VCaP (cell line): ENCODE measurements around the gene IFNL3.
"Not testable (repeated sequence)": the region's sequence is repeated elsewhere in the genome, so short reads cannot be mapped to it uniquely, and the experiment has no call there.

Experiments
- H3K27ac ChIP-seq: fragments of 450-650 bp; 2 replicates; pipeline ENCODE4 v1.5.1; 2017
- CTCF ChIP-seq: fragments of 450-650 bp; conservative IDR thresholded peaks from 2 replicates; pipeline ENCODE4 v1.5.1; 2017; ENCODE audit warnings: mild to moderate bottlenecking, moderate library complexity

Gene IFNL3

GRCh38 chr19:39218230-39219007, 26.4 kb downstream of the IFNL3 start:
- no peak for TF ChIP-seq CTCF
- no peak overlapping the region for H3K27ac ChIP-seq

DNA sequence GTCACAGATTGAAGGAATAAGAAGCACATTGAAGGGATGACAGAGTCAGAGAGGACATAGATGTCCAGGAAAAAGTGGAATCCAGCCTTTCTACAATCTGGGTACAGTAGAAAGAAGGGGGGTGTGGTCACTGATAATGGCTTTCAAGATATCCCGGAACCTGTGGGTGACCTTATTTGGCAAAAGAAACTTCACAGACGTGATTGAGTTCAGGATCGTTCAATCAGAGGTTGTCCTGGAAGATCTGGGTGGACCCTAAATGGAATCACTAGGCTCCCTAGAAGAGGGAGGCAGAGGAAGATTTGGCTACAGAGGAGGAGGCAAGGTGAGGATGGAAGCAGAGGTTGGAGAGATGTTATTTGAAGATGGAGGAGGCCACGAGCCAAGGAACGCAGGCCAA, 27.7 kb downstream of the IFNL3 start:
- no peak overlapping the region for H3K27ac ChIP-seq
- no peak for TF ChIP-seq CTCF

DNA sequence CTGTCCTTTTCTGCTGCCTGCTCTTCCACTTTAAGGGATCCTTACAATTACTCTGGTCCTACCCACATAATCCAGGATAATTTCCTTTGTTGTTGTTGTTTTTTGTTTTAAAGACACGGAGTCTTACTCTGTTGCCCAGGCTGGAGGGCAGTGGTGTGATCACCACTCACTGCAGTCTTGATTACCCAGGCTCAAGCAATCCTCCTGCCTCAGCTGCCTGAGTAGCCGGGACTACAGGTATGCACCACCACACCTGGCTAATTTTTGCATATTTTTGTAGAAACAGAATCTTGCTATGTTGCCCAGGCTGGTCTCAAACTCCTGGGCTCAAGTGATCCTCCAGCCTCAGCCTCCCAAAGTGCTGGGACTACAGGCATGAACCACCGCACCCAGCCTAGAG, 29.5 kb downstream of the IFNL3 start:
- not testable (repeated sequence) for H3K27ac ChIP-seq

DNA sequence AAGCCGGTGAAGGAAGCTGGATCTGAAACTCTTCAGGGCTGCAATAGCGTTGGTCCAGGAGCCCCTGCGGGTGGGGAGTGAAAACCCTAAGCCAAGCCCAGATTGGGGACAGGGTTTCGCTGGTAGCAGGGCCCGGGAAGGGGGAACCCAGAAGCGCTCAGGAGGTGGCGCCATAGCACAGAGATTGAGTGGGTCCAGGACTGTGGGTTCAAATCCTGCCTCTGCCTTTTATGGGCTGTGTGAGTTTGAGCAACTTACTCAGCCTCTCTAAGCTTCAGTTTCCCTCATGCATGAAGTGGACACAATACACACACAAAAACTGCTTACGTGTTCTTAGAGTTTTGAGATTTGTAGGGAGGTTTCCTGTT, 32.4 kb downstream of the IFNL3 start:
- TF ChIP-seq CTCF = peak; percentile 51

GRCh38 chr19:39211731-39212374, 33.0 kb downstream of the IFNL3 start:
- TF ChIP-seq CTCF = no peak
- no peak overlapping the region for H3K27ac ChIP-seq

More for the DNA sequence above, 32.4 kb downstream of the IFNL3 start:
- H3K27ac ChIP-seq = no peak overlapping the region

GRCh38 chr19:39209196-39209595, 35.6 kb downstream of the IFNL3 start:
- no peak overlapping the region for H3K27ac ChIP-seq
- no peak for TF ChIP-seq CTCF

DNA sequence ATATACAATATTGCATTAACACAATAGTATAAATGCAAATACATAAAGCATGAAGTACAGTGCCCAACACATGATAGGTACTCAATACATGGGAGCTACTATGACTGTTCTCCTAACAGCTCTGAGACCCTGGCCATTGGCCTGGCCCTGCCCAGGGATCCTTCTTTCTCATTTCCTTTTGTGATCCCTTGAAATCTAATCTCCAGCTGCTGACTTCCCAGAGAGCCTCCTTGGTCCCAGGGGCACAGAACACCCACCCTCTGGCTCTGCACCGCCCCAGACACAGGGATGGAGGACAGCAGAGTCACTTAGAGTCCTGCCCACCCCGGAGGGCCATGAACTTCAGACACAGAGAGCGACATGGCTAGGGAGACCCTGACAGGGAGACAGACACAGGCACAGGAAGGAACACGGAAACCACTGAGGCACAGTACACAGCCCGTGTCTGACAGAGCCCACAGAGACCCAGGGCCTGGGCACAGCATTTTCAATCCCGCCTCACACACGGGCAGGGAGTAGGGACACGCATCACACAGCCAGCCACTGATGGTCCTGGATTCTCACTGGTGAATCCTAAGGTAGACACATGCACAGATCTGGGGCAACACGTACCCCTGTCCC, 36.5 kb downstream of the IFNL3 start:
- no peak overlapping the region for H3K27ac ChIP-seq
- TF ChIP-seq CTCF = no peak
